Coronary artery (tissue), 2 donors: ENCODE data around the gene PYHIN1.
"Not testable (repeated sequence)": the region's sequence is repeated elsewhere in the genome, so short reads cannot be mapped to it uniquely, and the experiment has no call there.

Experiments used
- DNase-seq: peaks from one replicate; pipeline ENCODE4 v3.0.0-alpha.2; 2017; ENCODE audit warnings: low spot score
- H3K27ac ChIP-seq, 2 donors: fragments of 200-600 bp; sonication (generic); one replicate each; pipeline ENCODE4 v1.5.1; 2016 to 2019
- H3K4me3 ChIP-seq: fragments of 200-600 bp; sonication (generic); 2 replicates; pipeline ENCODE4 v1.5.1; 2016; ENCODE audit warnings: mild to moderate bottlenecking, moderate library complexity
- TF ChIP-seq, protein P1 (sequence below): fragments of 200-600 bp; sonication (generic); IDR thresholded peaks from one replicate; pipeline ENCODE4 v1.5.1; 2019; ENCODE audit warnings: antibody characterized with exemption

The PYHIN1 gene

DNA sequence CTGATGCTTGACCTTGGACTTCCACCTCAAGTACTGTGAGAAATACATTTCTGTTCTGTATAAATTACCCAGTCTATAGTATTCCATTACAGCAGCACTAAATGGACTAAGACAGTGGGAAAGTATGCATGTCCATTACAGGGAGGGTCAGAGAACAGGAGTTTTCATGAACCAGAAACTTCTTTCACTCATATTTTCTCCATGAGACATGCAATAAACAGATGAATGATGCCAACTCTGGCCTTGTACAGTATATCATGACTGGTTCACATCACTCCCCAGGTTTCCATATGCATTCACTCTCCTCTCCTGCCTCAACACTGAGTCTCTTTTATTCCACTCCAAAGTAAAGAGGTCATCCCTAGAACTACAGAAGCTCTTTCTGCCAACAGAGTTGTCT, 73.8 kb downstream of the PYHIN1 start:
- DNase-seq: no peak
- Histone ChIP-seq H3K4me3 (no peak overlapping the region), H3K27ac (peak overlapping the region in 1 of 2 donors; percentile 70)
- TF ChIP-seq, protein P1, sequence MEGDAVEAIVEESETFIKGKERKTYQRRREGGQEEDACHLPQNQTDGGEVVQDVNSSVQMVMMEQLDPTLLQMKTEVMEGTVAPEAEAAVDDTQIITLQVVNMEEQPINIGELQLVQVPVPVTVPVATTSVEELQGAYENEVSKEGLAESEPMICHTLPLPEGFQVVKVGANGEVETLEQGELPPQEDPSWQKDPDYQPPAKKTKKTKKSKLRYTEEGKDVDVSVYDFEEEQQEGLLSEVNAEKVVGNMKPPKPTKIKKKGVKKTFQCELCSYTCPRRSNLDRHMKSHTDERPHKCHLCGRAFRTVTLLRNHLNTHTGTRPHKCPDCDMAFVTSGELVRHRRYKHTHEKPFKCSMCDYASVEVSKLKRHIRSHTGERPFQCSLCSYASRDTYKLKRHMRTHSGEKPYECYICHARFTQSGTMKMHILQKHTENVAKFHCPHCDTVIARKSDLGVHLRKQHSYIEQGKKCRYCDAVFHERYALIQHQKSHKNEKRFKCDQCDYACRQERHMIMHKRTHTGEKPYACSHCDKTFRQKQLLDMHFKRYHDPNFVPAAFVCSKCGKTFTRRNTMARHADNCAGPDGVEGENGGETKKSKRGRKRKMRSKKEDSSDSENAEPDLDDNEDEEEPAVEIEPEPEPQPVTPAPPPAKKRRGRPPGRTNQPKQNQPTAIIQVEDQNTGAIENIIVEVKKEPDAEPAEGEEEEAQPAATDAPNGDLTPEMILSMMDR: no peak

GRCh38 chr1:159005676-159006075, 74.3 kb downstream of the PYHIN1 start:
- TF ChIP-seq, protein P1: no peak

DNA sequence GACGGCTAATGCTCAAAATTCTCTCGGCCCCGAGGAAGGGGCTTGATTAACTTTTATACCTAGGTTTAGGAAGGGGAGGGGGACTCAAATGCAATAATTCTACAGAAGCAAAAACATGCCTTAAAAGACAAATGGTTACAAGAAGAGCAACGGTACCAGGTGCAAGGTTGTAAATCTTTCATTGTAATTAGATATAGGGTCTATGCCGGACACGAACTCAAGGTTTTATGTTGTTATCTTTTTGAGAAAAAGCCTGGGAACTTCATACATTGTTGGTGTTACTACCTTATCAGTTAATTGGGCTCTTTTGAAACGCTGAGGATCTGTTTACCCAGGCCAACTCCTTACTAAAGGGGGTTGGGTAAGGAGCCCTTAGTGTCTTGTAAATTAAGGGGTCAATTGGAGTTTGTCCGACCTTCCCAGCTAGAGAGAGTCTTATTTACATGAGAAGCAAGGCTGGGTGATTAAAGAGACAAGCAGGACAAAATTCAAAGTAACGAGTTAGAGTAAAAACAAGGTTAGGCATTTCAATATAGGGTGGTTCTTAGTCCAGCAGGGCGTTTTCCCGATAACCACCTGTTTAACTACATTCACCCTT, 75.0 kb downstream of the PYHIN1 start:
- Histone ChIP-seq H3K27ac (peak overlapping the region in 1 of 2 donors; percentile 70), H3K4me3 (peak overlapping the region; percentile 8)
- not testable (repeated sequence) for DNase-seq

More at GRCh38 chr1:159005676-159006075, 74.3 kb downstream of the PYHIN1 start:
- peak overlapping the region in 1 of 2 donors; percentile 70 for H3K27ac ChIP-seq
- DNase-seq: no peak
- H3K4me3 ChIP-seq: peak overlapping the region; percentile 8

DNA sequence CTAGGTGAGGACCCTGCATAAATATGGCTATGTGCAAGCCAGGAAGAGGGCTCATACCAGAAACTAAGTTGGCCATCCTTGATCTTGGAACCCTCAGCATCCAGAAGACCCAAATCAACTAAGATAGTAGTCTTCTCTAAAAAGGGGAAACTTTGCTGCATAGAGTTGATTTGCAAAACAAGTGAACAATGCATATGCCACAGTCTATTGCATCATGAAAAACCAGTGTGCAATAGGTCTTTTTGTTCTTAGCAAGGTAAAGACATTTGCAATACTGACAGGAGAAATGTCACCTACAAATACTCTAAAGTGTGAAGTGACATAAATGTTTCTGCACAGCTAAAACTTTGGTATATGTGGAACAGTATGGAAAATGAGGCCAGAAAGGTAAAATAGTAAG, 76.4 kb downstream of the PYHIN1 start:
- Histone ChIP-seq H3K27ac (no peak overlapping the region), H3K4me3 (no peak overlapping the region)
- TF ChIP-seq, protein P1: no peak
- no peak for DNase-seq

DNA sequence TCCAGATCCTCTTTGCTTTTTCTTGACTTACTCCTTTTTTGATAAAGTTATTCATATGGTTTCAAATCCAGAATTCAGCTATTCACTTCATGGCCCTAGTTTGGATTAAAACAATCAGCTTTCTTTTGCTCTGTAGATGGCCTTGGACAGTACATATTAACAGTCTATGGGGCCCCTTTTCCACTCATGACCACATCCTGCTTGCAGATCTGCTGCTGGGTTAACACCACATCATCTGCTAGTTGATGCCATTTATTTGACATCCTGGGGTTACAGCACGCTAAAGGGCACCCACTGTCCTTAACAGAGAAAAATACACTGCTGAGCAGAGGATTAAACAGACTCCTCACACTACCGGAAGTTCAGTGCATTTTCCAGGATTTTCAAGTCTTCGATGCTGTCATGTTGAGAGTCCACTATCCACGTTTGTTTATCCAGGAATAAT, 77.4 kb downstream of the PYHIN1 start:
- TF ChIP-seq, protein P1: no peak
- DNase-seq: no peak
- peak overlapping the region; percentile 90 to 94 for H3K27ac ChIP-seq
- H3K4me3 ChIP-seq: no peak overlapping the region

GRCh38 chr1:159009287-159009686, 77.9 kb downstream of the PYHIN1 start:
- DNase-seq: no peak
- Histone ChIP-seq H3K4me3 (peak overlapping the region; percentile 76), H3K27ac (peak overlapping the region; percentile 90 to 94)
- TF ChIP-seq, protein P1: no peak

- no peak for DNase-seq
- TF ChIP-seq, protein P1: no peak
- peak within 1 kb of the TSS; percentile 76 for H3K4me3 ChIP-seq
- peak within 1 kb of the TSS; percentile 90 to 94 for H3K27ac ChIP-seq
Observed at GRCh38 chr1:159009704-159010361, 78.5 kb downstream of the PYHIN1 start, which contains the start of gene IFI16. TSS of gene IFI16 (plus strand) at chr1:159009907. CDS start at chr1:159014681, 4,774 bp downstream.
